CD14-positive monocyte (primary cell): Measurements from ENCODE around the gene CT45A2. TPM values are rescaled to one million over a fixed set of nuclear protein-coding genes. Genes with fewer than 3 reads are reported as not detected.
"Not testable (repeated sequence)": the region's sequence is repeated elsewhere in the genome, so short reads cannot be mapped to it uniquely, and the experiment has no call there.

Experiments
- DNase-seq, 3 donors: peaks; one replicate each; pipeline ENCODE4 v3.0.0-alpha.2; 2011 to 2022
- H2AFZ ChIP-seq: 2 replicates; pipeline ENCODE4 v1.6.0; 2012; ENCODE audit warnings: mild to moderate bottlenecking, low read depth, low read length, inconsistent platforms; ENCODE audit not compliant: insufficient read depth, poor library complexity, severe bottlenecking
- H3K27ac ChIP-seq, 2 donors: 1 replicate in 1 of 2; 2 replicates in 1 of 2; pipeline ENCODE4 v1.5.1; 2012 to 2013; ENCODE audit warnings: low read length in 2 of 2, control low read depth in 1 of 2, inconsistent platforms in 1 of 2, low read depth in 1 of 2, mild to moderate bottlenecking in 1 of 2
- H3K27me3 ChIP-seq, 2 donors: one replicate each; pipeline versions ENCODE4 v1.6.0 to v1.6.1; 2011 to 2013; ENCODE audit warnings: low read length in 2 of 2; ENCODE audit not compliant: control insufficient read depth in 2 of 2, insufficient read depth in 2 of 2
- H3K36me3 ChIP-seq, 2 donors: replicated peaks in 1 of 2; 1 replicate in 1 of 2; 2 replicates in 1 of 2; pipeline versions ENCODE4 v1.5.1 to v1.6.1; 2012 to 2013; ENCODE audit warnings: low read length in 2 of 2, control low read depth in 1 of 2, inconsistent platforms in 1 of 2, mild to moderate bottlenecking in 1 of 2; ENCODE audit not compliant: insufficient read depth in 2 of 2, control insufficient read depth in 1 of 2
- H3K4me1 ChIP-seq, 2 donors: 1 replicate in 1 of 2; 2 replicates in 1 of 2; pipeline versions ENCODE4 v1.5.1 to v1.6.1; 2012 to 2013; ENCODE audit warnings: low read length in 2 of 2, control low read depth in 1 of 2, inconsistent platforms in 1 of 2, mild to moderate bottlenecking in 1 of 2, moderate library complexity in 1 of 2; ENCODE audit not compliant: insufficient read depth in 2 of 2, control insufficient read depth in 1 of 2
- H3K4me2 ChIP-seq: replicated peaks from 2 replicates; pipeline ENCODE3; 2012; ENCODE audit warnings: low read length, moderate library complexity, mild to moderate bottlenecking; ENCODE audit not compliant: poor library complexity, severe bottlenecking; ENCODE audit errors: extremely low read depth
- H3K4me3 ChIP-seq, 3 experiments: fragments of 200-600 bp in 1 of 3; sonication (generic) in 1 of 3; replicated peaks in 1 of 3; 1 replicate in 2 of 3; 2 replicates in 1 of 3; pipeline ENCODE4 v1.5.1; 2011 to 2013; ENCODE audit warnings: low read length in 3 of 3, mild to moderate bottlenecking in 3 of 3, control low read depth in 2 of 3, low read depth in 2 of 3, inconsistent platforms in 1 of 3, moderate library complexity in 1 of 3
- H3K79me2 ChIP-seq: 2 replicates; pipeline ENCODE4 v1.6.0; 2012; ENCODE audit warnings: mild to moderate bottlenecking, control low read depth, inconsistent platforms, low read length, moderate library complexity; ENCODE audit not compliant: insufficient read depth
- H3K9ac ChIP-seq: 2 replicates; pipeline ENCODE4 v1.6.0; 2017; ENCODE audit warnings: low read length, mild to moderate bottlenecking; ENCODE audit not compliant: insufficient read depth, poor library complexity, severe bottlenecking
- H3K9me3 ChIP-seq, 2 donors: replicated peaks in 1 of 2; 1 replicate in 1 of 2; 2 replicates in 1 of 2; pipeline versions ENCODE4 v1.5.1 to v1.6.1; 2012 to 2013; ENCODE audit warnings: low read length in 2 of 2, control low read depth in 1 of 2; ENCODE audit not compliant: control insufficient read depth in 1 of 2, insufficient read depth in 1 of 2
- H4K20me1 ChIP-seq: 2 replicates; pipeline ENCODE4 v1.6.0; 2012; ENCODE audit warnings: mild to moderate bottlenecking, low read length, control low read depth, moderate library complexity; ENCODE audit not compliant: insufficient read depth
- H3K27ac Mint-ChIP-seq, 7 donors: one replicate each; pipeline ENCODE4 v1.8.0; 2020; ENCODE audit warnings: mild to moderate bottlenecking in 7 of 7, mixed read lengths in 7 of 7, moderate library complexity in 6 of 7, inconsistent platforms in 2 of 7
- H3K27me3 Mint-ChIP-seq, 3 donors: one replicate each; pipeline ENCODE4 v1.8.0; 2021 to 2022; ENCODE audit warnings: low read depth in 3 of 3, mild to moderate bottlenecking in 3 of 3, mixed read lengths in 3 of 3, moderate library complexity in 3 of 3, inconsistent platforms in 1 of 3
- H3K36me3 Mint-ChIP-seq, 2 donors: one replicate each; pipeline ENCODE4 v1.8.0; 2020; ENCODE audit warnings: mixed read lengths in 2 of 2, inconsistent platforms in 1 of 2, mild to moderate bottlenecking in 1 of 2
- H3K4me1 Mint-ChIP-seq: one replicate; pipeline ENCODE4 v1.8.0; 2020; ENCODE audit warnings: mild to moderate bottlenecking, mixed read lengths
- H3K4me3 Mint-ChIP-seq, 2 donors: one replicate each; pipeline ENCODE4 v1.8.0; 2020; ENCODE audit warnings: mild to moderate bottlenecking in 2 of 2, mixed read lengths in 2 of 2, moderate library complexity in 1 of 2
- H3K9me3 Mint-ChIP-seq, 7 donors: one replicate each; pipeline ENCODE4 v1.8.0; 2020 to 2022; ENCODE audit warnings: mixed read lengths in 7 of 7, mild to moderate bottlenecking in 6 of 7, moderate library complexity in 6 of 7, inconsistent platforms in 2 of 7
- WGBS: methylation state at CpG from one replicate; pipeline ENCODE4 v1.1.5; 2013; ENCODE audit warnings: missing lambda C conversion rate; ENCODE audit not compliant: insufficient coverage; 5-methylcytosine and 5-hydroxymethylcytosine counted together
- intact Hi-C, 2 donors: fragments of 100-400 bp; cut with micrococcal nuclease; formaldehyde crosslinking; loops; one replicate each; pipeline versions ENCODE4 v1.15.0 to v1.15.1; 2023
- polyA plus RNA-seq, 3 donors: library from polyadenylated mRNA; depleted of rRNA in 1 of 3; unstranded in 2 of 3; stranded (reverse) in 1 of 3; fragments of 300-500 nt in 2 of 3; fragments of >200 nt in 1 of 3; fragmentation: Illumina TruSeq in 2 of 3; gene quantifications; 1 replicate in 2 of 3; 2 replicates in 1 of 3; pipeline ENCODE4 v1.2.3, GENCODE V29; 2012 to 2021

CT45A2 gene
- polyA plus RNA-seq, 3 donors: not detected

DNA sequence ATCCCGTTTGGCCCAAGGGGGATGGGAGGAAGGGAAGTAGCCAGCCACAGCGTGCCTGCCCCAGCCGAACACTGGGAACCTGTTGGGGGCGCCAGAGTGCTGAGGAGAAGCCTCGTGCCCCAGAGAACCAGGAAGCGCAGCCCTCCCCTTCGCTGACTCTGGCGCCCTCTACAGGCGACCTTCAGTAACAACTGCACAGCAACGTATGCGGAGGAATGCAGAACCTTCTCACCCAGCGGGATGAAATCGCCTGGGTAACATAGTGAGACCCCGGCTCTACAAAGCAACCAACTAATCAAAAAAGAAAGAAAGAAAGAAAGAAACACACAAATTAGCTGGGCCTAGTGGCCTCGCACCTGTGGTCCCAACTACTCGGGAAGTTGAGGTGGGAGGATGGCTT lies 34.4 kb downstream of the CT45A2 start, which contains the start of gene CT45A5:
Gene CT45A5, minus strand, starts transcription at position 101 of the 400 bp plus-strand sequence. CDS start 3,774 bp downstream, outside the sequence.
- H3K27me3 Mint-ChIP-seq: not testable (repeated sequence)

DNA sequence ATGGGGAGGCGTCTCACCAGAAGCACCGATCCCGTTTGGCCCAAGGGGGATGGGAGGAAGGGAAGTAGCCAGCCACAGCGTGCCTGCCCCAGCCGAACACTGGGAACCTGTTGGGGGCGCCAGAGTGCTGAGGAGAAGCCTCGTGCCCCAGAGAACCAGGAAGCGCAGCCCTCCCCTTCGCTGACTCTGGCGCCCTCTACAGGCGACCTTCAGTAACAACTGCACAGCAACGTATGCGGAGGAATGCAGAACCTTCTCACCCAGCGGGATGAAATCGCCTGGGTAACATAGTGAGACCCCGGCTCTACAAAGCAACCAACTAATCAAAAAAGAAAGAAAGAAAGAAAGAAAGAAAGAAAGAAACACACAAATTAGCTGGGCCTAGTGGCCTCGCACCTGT lies 51.7 kb downstream of the CT45A2 start, which contains the start of gene CT45A3:
Gene CT45A3, minus strand, starts transcription at position 101 of the 400 bp plus-strand sequence. CDS start 3,747 bp downstream, outside the sequence.
- H3K4me1 ChIP-seq, H3K36me3 Mint-ChIP-seq, H3K27ac Mint-ChIP-seq, H3K9me3 Mint-ChIP-seq, H3K27ac ChIP-seq, H3K79me2 ChIP-seq, H3K4me3 Mint-ChIP-seq, H2AFZ ChIP-seq, H3K9me3 ChIP-seq, H3K4me2 ChIP-seq, H4K20me1 ChIP-seq, H3K27me3 ChIP-seq, DNase-seq, H3K4me3 ChIP-seq, H3K36me3 ChIP-seq, H3K27me3 Mint-ChIP-seq, intact Hi-C loops, H3K4me1 Mint-ChIP-seq, H3K9ac ChIP-seq: not testable (repeated sequence)
- WGBS: no CpG with 5 or more reads among the region's 17 CpGs

More for the DNA sequence above, 34.4 kb downstream of the CT45A2 start, which contains the start of gene CT45A5:
- H3K27me3 ChIP-seq, intact Hi-C loops, H3K4me2 ChIP-seq, H3K27ac Mint-ChIP-seq, H4K20me1 ChIP-seq, H3K4me3 ChIP-seq, H3K36me3 ChIP-seq, DNase-seq, H3K9me3 Mint-ChIP-seq, H3K9me3 ChIP-seq, H3K9ac ChIP-seq, H3K36me3 Mint-ChIP-seq, H3K4me1 ChIP-seq, H3K4me3 Mint-ChIP-seq, H2AFZ ChIP-seq, H3K4me1 Mint-ChIP-seq, H3K79me2 ChIP-seq, H3K27ac ChIP-seq: not testable (repeated sequence)
- no CpG with 5 or more reads among the region's 16 CpGs for WGBS

Other genes with a start within 250 kb of the CT45A2 start
- gene CT45A1, start 106.4 kb downstream of the CT45A2 start, polyA plus RNA-seq: not detected
- not detected for gene CT45A3, start 51.8 kb downstream of the CT45A2 start, polyA plus RNA-seq
- not detected for gene CT45A5, start 34.5 kb downstream of the CT45A2 start, polyA plus RNA-seq
- gene CT45A6, start 17.2 kb downstream of the CT45A2 start, polyA plus RNA-seq: not detected
- gene CT45A7, start 17.3 kb upstream of the CT45A2 start, polyA plus RNA-seq: not detected
- not detected for gene CT45A8, start 34.5 kb upstream of the CT45A2 start, polyA plus RNA-seq
- gene CT45A9, start 51.8 kb upstream of the CT45A2 start, polyA plus RNA-seq: not detected
- gene CT45A10, start 73.4 kb upstream of the CT45A2 start, polyA plus RNA-seq: not detected
- not detected for gene SAGE1, start 73.7 kb upstream of the CT45A2 start, polyA plus RNA-seq
- 10 to 100 TPM; 11.7 to 14.2 (median 11.8) TPM for gene MMGT1, start 154.0 kb upstream of the CT45A2 start, polyA plus RNA-seq
- gene SLC9A6, start 165.4 kb upstream of the CT45A2 start, polyA plus RNA-seq: 10 to 100 TPM in 2 of 3 donors, 1 to 10 TPM in 1; 5.8 to 15.7 (median 14.2) TPM